IPS-NIHi11 (cell line): ENCODE results near the gene KLHL29.

Experiments used
- DNase-seq: peaks from one replicate; pipeline ENCODE4 v3.0.0; 2012; ENCODE audit warnings: mixed read lengths, low spot score

KLHL29 gene

DNA sequence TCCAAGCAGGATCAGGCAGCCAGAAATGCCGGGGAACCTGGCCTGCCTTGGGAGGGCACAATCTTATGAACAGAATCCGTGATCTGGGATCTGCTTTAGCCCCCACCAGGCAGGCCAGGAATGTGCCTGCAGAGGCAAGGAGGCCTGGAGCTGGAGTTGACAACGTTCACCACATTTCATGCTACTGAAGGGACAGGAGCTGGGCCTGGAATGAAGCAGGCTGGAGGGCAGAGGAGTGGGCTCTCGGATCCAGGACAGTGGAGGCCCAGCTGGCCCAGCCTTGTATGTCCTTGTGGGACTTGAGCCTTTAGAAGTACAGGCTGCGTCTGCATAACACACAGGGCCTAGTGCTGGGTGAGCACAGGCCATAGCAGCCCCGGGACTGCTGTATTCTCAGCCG is 91.8 kb downstream of the KLHL29 start:
- no peak for DNase-seq

DNA sequence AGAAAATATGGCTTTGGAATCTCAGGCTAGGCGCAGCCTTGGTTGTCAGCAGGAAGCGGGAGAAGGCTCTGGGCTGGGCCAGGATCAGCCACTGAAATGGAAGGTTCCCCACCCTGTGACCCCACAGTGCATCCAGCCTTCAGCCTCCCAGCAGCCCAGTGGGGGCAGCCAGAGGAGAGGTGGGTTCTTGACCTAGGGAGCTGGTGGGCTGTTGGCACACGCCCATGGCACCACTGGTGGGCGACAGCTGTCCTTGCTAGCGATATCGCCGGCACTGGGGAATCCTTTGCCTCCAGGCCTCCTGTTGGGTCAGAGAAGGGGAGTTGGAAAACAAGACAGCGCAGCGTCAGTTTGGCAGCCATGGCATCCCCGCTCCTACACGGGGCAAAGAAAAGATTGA is 92.4 kb downstream of the KLHL29 start:
- DNase-seq: no peak

DNA sequence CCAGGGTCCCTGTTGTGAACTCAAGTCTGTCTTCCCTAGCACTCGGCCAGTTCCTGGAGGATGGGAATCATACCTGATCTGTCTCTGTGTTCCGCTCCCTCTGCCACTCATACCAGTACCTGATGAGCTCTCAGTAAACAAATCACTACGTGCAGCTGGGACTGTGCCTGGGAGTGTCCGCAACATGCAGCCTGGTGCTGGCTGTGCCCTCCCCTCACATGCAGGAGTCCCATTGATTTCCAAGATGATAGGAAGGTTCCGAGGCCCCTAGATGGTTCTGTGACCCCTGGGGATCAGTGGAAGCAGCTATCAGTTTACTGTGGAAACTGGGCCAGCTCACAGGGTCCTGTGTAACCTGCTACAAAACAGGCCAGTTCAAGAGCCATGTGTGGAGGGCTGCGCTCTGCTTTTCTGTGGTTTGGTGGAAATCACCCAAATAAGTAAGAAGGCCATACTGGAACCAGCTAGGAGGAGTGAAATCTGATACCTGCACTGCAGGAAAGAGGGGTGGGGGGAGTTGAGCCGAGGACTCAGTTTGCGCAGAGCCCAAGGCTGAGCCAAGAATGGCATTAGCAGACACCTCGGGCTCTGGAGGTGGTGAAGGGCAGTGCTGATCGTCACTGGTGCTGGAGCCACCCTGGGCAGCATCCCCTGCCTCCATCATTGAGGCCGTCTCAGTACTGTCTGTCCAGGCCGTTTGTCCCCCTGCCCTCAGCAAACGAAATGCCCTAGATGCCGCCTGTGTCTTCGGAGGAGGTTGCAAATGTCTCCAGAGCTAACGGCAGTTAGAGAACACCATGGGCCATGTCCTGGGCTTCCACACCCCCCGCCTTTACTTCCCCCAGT is 93.3 kb downstream of the KLHL29 start:
- DNase-seq: peak; percentile 55

DNA sequence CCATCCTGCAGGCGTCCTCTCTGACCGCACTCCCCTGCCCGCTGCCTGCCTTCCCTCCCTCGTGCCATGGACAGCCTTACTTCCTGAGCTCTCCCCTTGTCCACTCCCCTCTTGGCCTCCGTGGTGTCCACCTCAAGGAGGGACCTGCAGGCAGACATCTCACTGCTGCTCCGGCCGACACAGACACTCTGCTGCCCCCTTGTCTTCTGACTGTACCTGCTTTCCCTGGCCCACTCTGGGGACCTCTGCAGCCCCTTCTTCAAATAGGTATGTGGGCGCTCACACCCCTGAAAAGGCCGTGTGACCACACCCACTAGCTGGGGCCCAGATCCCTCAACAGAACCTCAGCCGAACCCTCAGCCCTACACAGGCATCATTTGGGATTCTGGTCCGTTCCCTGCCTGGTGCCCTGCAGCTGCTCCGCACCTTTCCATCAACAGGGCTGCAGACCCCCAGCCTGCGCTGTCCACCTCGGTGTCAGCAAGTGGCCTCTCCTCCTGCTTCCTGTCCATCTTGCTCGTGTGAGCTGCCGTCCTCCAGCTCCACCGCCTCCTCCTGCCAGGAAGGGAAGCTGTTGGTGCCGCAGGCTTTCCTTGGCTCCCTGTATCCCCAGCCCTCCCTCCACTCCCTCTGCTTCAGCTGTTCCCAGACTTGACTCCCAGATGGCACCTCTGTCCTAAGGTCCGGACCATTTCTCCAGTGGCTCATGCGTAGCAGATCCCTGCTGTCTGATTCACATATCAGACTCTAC is 94.1 kb downstream of the KLHL29 start:
- no peak for DNase-seq

DNA sequence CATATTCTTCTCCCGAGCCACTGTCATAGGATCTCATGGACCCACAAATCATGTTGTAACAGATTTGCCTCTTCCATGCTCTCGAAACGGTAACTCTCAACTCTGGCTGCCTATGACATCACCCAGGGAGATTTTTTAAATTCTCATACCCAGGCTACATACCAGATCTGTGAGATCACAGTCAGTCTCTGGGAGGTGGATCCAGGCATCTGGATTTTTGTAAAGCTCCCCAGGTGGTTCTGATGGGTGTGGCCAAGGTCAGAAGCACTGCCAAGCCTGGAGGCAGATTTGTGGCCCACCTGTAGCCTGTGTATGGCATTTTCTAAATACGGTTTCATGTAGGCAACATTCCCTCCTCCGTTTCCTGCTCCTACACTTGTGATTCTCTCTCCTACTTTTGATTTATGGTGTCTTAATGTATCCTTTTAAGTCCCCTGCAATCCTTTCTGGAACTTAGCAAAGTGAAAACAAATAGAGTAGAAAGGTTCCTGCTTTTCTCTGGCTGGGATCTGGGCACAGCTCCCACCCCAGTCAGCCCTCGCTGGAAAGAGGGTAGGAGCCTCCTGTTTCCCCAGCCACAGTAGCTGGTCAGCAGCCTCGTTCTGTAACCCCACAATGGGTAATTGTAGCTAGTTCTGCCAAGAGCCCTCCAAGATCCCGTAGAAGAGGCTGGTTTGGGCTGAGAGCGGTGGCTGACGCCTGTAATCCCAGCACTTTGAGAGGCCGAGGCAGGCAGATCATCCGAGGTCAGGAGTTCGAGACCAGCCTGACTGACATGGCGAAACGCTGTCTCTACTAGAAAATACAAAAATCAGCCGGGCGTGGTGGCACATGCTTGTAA is 96.2 kb downstream of the KLHL29 start:
- peak; percentile 70 for DNase-seq

DNA sequence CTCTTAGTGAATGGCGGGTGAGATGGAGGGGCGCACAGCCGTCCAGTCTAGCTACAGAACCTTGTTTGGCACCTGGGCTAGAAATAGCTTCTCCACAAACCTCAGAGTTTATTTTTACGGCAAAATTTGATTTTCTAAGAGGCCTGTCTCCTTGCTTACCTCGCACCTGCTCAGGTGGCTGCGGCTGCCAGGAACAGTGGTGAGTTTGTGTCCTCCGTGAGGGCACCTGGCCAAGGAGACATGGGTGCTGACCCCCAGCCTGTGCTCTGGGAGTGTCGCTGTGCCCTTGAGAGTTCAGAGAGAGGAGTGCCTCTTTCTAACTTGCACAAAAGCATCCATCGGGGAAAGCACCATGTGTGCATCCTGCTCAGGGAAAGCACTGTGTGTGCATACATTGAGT is 97.2 kb downstream of the KLHL29 start:
- no peak for DNase-seq

DNA sequence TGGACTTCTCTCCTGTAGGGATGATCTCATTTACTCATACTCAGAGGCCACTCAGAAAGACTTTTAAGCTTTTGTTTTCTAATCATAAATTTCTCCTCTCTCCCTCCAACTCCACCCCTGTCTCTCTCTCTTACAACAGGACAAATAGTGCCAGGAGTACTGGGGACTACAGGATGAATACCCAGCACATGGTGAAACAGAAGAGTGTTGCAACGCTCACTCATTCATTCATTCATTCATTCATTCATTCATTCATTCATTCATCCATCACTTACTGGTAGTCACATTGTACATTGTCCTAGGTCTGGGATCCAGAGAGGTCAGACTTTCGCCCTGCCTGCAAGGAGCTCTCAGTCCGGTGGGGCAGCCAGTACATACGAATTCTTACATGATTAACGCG is 97.6 kb downstream of the KLHL29 start:
- DNase-seq: no peak

DNA sequence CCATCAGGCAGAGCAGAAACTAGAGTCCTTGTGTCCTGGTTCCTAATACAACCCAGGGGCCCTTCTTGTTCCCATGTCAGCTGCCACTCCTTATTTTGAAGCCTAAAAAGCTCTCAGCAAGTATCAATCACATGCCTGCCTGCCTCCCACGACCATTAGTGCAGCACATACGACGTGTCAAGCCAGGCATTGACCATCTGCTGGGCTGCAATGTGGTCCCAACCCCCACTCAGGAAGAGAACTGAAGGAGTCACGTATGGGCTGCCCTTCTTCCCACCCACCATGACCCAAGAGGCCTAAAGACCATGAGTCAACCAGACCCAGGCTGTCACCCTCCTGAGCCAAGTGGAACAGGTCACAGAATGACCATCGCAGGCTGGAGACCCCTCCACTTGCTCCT is 98.8 kb downstream of the KLHL29 start:
- no peak for DNase-seq

DNA sequence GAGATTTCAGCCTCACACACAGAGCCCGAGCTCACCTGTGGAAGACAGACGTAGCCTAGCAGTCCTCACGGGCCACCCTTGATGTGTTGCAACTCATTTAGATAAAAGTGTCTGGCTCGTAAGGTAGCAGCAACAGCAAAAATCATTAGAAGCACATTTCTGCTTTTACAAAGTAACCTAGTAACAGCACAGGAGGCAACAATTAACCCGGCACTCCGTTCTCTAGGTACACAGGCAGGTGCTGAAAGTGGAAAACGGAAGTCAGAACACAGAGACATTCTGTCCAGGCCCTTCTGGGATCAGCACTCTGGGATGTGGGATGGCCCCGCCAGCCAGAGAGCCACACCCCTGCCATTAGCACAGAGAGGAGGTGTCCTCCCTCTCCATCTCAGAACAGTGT is 99.3 kb downstream of the KLHL29 start:
- DNase-seq: no peak

DNA sequence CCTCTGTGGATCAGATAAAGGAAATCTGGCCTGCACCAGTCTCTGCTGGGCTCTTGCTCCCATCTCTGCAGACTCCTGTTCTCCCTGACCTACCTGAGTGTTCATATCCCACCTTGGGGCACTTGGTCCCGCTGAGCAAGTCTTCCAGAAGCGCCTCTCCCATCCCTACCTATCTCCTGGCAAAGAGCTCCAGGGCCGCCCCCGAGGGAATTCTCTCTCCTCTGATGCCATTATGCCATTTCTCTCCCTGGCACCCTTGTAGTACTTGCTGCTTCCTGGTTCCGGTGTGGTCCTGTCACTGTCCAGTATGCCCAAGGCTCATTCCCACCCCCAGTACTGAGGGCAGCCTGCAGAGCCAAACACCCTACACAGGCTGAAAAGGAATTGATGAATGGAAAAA is 99.8 kb downstream of the KLHL29 start:
- DNase-seq: no peak

DNA sequence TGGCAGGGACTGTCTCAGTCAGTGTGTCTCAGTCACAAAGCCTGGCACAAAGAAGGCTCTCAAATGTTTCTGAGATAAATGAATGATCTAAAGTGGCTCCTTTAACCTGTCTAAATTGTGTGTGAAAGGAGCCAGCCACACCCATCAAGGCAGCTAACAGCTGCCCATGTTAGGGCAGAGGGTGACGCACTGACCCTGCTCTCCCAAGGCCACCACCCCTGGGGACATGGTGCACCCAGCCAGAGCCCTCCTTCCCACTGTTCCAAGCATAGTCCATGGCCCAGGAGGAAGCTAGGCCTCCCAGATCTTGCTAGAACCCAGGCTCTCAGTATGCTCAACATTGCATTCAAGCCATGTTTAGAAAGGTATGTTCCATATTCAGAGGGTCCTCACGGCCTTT is 100.3 kb downstream of the KLHL29 start:
- no peak for DNase-seq

DNA sequence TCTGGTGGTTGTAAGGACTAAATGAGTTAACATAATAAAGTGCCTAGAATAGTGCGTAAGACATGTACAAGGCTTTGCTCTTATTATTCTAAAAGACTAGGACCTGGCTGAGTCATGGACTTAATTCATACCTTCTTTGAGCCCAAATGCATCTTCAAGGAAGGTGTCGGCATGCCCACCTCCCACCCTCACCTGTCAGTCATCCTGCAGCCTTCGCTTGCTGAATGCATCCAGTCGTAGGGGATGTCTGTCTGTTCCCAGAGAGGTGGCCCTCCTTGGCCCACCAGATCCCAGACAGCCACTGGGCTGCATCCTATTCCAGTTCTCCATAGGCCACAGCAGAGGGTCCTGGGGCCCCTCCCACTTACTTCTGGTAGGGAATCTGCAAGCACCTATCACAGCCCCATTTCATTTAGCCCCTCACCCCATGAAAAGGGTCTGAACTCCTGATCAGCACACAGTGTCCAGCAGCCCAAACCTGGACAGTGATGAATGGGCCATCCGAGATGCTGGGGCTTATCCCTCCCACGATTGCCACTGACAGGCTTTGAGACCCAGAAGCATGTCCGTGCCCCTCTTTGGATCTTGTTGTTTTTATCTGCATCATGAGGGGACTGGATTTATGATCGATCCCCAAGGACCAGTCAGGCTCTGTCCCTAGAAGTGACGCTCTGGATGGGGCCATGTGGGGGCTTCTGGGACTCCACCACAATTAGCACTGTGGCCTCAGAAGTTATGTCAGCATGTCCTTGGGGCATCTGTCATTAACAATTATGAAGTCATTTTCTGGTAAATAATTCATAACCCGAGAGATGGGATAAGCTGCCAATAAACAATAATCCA is 101.1 kb downstream of the KLHL29 start:
- DNase-seq: no peak

DNA sequence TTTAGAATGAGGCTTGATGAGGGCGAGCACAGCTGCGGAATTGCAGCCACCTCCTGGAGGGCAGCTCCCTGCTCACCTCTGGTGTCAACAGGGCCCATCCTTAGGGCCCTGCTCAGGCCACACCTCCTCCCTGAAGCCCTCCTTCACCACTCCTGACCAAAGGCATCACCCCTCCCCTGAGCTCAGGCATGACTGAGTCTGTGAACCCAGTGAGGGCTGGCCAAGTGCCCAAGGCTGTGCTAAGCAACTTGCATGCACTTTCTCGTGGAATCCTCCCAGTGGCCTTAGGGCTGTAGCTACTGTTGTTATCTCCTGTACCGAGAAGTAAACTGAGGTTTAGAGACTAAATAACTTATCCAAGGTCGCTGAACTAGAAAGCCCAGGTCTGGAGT is 101.7 kb downstream of the KLHL29 start:
- no peak for DNase-seq

DNA sequence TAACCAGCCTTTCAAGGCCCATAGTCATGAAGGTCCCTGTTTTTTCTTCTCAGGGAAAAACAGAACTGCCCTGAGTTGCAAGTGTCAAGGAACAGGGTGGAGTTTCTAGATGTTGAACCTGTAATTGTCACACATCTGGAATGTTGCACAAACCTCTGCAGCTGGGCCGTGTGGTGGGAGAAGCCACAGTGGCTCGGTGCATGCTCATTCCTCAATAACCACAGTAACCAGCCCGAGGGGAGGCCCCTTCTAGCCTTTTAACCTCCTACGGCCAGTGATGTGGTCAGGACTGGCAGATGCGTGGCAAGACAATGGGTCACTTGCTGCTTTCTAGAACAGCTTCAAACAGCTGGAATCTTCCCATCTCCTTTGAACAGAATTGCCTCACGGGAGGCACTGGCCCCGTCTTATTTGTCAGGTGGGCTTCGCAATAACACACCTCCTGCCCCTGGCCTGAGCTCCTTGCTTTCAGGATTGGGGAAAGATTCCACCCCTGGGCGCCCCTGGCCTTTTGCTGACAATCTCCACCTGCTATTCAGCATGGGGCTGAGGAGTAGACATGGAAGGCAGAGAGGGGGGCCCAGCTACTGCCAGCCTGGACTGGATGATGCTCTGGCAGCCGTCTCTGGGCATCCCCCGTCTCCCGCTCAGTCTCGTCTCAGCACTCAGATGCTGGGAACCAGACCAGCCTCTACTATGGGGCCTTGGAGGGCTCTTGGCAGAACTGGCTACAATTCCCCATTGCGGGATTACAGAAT is 102.9 kb downstream of the KLHL29 start:
- DNase-seq: no peak

DNA sequence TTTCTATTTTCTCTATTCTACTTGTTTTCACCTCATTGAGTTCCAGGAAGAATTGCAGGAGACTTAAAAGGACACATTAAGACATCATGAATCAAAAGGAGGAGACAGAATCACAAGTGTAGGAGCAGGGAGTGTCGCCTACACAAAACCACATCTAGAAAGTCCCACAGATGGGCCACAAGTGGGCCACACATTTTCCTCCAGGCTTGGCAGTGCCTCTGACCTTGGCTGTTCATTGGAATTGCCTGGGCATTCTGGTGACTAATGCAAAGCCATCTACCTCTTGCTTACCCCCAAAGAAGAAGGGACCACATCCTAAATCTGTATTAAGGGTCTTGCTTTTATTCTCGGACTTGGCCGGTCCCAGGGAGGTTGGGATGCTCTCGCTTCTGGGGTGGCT is 103.6 kb downstream of the KLHL29 start:
- DNase-seq: no peak

DNA sequence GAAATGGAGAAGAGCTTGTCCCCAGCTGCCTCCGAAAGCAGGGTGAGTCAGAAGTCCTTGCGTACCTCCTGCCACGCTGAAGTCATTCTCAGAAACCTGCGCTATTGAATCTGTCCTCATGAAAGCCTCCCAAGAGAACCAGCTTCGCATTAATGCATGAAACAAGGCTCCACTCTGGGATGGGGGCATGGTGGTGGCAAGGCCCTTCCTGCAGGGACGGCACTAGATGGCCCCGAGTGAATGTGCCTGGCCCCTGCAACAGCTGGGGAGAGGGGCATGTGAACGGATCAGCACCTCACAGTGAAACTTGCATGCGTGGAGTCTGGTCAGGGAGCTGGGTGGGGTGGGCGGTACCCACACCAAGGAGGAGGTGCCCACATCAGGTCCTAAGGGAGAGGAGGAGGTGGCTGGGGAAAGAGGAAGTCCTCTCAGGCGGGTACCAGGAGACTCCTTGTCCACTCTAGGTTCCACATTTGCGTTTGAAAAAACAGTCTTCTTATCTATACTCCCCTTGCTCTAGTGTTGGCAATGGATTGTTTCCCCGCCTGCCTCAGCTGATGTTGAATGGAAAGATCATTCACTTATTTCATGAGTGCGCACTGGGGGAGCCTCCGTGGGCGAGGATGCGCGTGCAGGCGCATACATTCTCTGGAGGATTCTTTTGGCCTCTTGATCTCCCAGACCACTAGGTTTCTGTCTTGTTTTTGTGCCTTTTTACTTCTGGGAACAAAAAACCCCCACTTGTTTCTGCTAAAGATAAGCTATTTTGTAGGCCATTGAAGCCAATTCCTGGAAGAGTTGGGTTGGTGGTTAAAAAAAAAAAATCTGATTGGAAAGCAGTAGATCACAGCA is 104.7 kb downstream of the KLHL29 start:
- no peak for DNase-seq

DNA sequence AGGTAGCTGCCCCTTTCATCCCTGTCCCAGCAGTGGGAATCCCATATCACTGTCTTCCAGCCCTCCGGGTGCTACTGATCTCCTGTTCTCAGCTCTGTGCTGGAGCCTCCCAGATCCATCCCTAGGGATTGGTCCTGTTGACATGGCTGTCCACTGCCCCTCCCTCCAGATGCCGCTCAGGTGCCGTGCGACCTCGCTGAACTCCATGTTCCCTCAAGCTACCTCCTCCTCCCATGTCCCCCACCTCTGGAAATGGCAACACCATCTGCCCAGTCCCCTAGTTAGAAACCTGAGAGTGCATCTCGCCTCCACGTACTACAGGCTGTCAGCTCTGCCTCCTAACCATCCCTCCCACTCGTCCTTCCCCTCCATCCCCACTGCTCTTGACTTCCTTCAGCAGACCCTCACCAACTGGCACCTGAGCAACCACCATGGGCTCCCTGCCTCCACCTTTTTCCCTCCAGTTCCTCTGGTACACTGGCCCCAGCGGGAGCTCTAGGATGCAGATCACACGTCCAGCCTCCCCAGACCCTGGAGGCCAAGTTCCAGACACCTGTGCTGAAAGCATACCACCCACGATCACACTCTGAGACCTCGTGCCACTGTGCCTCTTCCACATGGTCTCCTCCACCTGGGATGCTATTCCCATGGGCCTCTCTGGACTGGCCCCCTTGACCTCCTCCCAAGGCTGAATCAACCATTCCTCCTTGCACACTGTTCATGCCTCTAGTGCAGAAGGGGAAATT is 106.8 kb downstream of the KLHL29 start:
- DNase-seq: no peak

DNA sequence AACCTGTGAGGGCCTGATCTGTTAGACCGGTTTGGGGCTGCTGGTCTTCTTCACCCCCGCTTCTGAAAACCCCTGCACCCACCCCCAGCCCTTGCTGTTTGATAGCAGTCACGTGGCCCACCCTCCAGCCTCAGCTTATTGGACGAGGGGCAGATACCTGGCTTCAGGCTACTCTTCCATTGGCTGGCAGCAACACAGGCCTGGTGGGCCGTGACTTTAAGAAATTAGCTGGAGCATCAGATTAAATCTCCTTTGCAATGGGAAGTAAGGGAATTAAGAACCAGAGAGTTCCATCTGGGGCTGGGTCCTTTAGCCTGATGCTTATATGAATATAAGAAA is 107.3 kb downstream of the KLHL29 start:
- DNase-seq: no peak

DNA sequence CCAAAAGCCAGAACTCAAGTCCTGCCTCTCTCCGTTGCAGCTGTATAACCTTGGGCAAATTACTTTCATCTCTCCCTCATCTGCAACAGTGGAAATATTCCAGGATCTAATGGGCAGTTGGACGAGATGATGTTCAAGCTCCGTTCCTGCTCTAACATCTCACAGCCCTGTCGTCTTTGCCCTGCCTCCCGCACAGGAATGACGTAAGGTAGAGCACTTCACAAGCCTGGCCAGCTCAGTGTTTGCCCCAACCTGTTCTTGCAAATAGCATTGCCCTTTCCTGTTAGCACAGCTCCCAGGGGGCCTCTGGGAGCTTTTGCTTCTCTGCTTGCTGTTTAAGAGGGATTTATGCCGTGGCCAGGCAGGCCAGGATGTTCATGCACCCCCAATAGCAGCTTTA is 107.9 kb downstream of the KLHL29 start:
- no peak for DNase-seq
